Lower leg skin (tissue), 4 donors: ENCODE measurements around the gene EPHA5. TPM values are rescaled to one million over a fixed set of nuclear protein-coding genes. Genes with fewer than 3 reads are reported as not detected.

Experiments used
- DNase-seq, 2 donors: peaks; one replicate each; pipeline ENCODE4 v3.0.0-alpha.2; 2019; ENCODE audit warnings: low spot score in 2 of 2
- H3K4me3 ChIP-seq: fragments of 200-600 bp; sonication (generic); 2 replicates; pipeline ENCODE4 v1.5.1; 2017; ENCODE audit warnings: mild to moderate bottlenecking, low read depth; ENCODE audit not compliant: poor library complexity, severe bottlenecking
- CTCF ChIP-seq, 3 donors: fragments of 450-650 bp; IDR thresholded peaks; one replicate each; pipeline ENCODE4 v1.5.1; 2016; ENCODE audit warnings: antibody characterized with exemption in 3 of 3, mild to moderate bottlenecking in 3 of 3, moderate library complexity in 2 of 3
- POLR2A ChIP-seq, 2 donors: fragments of 450-650 bp; IDR thresholded peaks; one replicate each; pipeline ENCODE4 v1.6.1; 2016 to 2017; ENCODE audit warnings: antibody characterized with exemption in 2 of 2, mild to moderate bottlenecking in 1 of 2, moderate library complexity in 1 of 2
- WGBS, 2 donors: methylation state at CpG; one replicate each; pipeline ENCODE4 v1.1.5; 2018; 5-methylcytosine and 5-hydroxymethylcytosine counted together
- intact Hi-C: fragments of 100-400 bp; cut with DNase I; formaldehyde crosslinking; loops from one replicate; pipeline ENCODE4 v1.15.0; 2023; ENCODE audit warnings: low total_unique reads
- total RNA-seq, 4 donors: library from RNA; depleted of rRNA; stranded (reverse); fragments of >200 nt; gene quantifications; one replicate each; pipeline ENCODE4 v1.1.0, GENCODE V29; 2016

EPHA5 gene
- total RNA-seq, 4 donors from 2014 or later: 0.34 to 0.63 (median 0.51) TPM

- intact Hi-C loops: no loop called here
- DNase-seq: no peak
- TF ChIP-seq POLR2A (IDR thresholded peaks at IDR 0.05) (no peak), CTCF (IDR thresholded peaks at IDR 0.05) (no peak)
- no peak overlapping the region for H3K4me3 ChIP-seq
- WGBS, 2 donors: 65 to 69% methylated on average over 1 of the region's 1 CpG
Observed at GRCh38 chr4:65604515-65604914, 65.8 kb downstream of the EPHA5 start.

GRCh38 chr4:65600656-65601055 lies 69.6 kb downstream of the EPHA5 start:
- no peak overlapping the region for H3K4me3 ChIP-seq
- TF ChIP-seq POLR2A (IDR thresholded peaks at IDR 0.05): no peak
- TF ChIP-seq CTCF (IDR thresholded peaks at IDR 0.05): no peak
- intact Hi-C loops: no loop called here
- DNase-seq: no peak
- WGBS, 2 donors: 23% methylated on average over 3 of the region's 3 CpGs

GRCh38 chr4:65599340-65599739 lies 70.9 kb downstream of the EPHA5 start:
- TF ChIP-seq CTCF (IDR thresholded peaks at IDR 0.05) (no peak), POLR2A (IDR thresholded peaks at IDR 0.05) (no peak)
- DNase-seq: no peak
- no peak overlapping the region for H3K4me3 ChIP-seq
- intact Hi-C loops: no loop called here
- 74 to 84% methylated on average over 2 of the region's 2 CpGs for WGBS, 2 donors

GRCh38 chr4:65597697-65598096 lies 72.6 kb downstream of the EPHA5 start:
- TF ChIP-seq POLR2A (IDR thresholded peaks at IDR 0.05) (no peak), CTCF (IDR thresholded peaks at IDR 0.05) (no peak)
- no peak overlapping the region for H3K4me3 ChIP-seq
- no peak for DNase-seq
- intact Hi-C loops: no loop called here
- 88 to 92% methylated on average over 1 of the region's 1 CpG for WGBS, 2 donors

GRCh38 chr4:65592089-65592488 lies 78.2 kb downstream of the EPHA5 start:
- TF ChIP-seq POLR2A (IDR thresholded peaks at IDR 0.05) (no peak), CTCF (IDR thresholded peaks at IDR 0.05) (no peak)
- 49 to 50% methylated on average over 3 of the region's 3 CpGs for WGBS, 2 donors

GRCh38 chr4:65589921-65590320 lies 80.4 kb downstream of the EPHA5 start:
- H3K4me3 ChIP-seq: no peak overlapping the region
- DNase-seq: no peak
- WGBS, 2 donors: 62 to 66% methylated on average over 2 of the region's 2 CpGs
- TF ChIP-seq POLR2A (IDR thresholded peaks at IDR 0.05): no peak
- no peak for TF ChIP-seq CTCF (IDR thresholded peaks at IDR 0.05)
- intact Hi-C loops: no loop called here

More at GRCh38 chr4:65592089-65592488, 78.2 kb downstream of the EPHA5 start:
- H3K4me3 ChIP-seq: no peak overlapping the region
- no peak for DNase-seq
- intact Hi-C loops: no loop called here
